ENCODE results near the gene SCAF1.

Gene SCAF1

DNA sequence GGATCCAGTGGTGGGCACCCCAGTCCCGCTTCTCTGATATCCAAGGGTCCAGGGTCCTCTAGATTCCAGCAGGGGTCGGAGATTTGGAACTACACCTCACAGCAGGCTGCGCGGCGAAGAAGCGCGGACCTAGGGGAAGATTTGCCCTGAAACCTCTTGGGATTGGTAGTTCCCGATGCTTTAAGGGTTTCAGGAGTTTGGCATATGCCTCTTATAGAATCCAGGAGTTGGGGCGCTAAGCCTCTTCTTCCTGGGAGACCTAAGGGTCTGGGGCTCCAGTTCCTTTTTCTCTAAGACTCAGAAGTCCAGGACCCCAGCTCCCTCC is 24.1 kb downstream of the SCAF1 start:
- peak; percentile 30 for DNase-seq (ENCODE audit: low read depth)
- no peak for TF ChIP-seq CTCF (conservative IDR thresholded peaks at IDR 0.05; ENCODE audit: control insufficient read depth, insufficient read depth, low read depth, low read length)
- H3K4me3 ChIP-seq (ENCODE audit: control insufficient read depth, low read depth, low read length): peak overlapping the region; percentile 92

DNA sequence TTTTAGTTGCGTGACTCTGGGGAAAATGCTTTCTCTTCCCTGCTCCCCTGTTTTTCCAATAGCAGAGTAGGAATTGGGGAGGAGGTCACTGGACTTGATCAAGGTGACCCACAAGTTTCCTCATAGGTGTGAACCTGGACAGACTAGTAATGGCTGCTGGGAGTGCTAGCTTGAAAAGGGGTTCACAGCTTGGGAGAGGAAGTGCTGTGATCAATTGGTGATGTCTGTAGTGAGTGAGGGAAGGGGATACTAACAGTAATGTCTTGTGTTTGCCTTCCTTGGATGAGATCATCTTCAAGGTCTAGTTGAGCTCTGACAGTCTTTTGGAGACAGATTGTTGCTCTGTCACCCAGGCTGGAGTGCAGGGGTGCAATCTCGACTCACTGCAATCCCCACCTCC is 25.5 kb downstream of the SCAF1 start:
- no peak for TF ChIP-seq CTCF (conservative IDR thresholded peaks at IDR 0.05; ENCODE audit: control insufficient read depth, insufficient read depth, low read depth, low read length)
- H3K4me3 ChIP-seq (ENCODE audit: control insufficient read depth, low read depth, low read length): no peak overlapping the region
- DNase-seq (ENCODE audit: low read depth): no peak

DNA sequence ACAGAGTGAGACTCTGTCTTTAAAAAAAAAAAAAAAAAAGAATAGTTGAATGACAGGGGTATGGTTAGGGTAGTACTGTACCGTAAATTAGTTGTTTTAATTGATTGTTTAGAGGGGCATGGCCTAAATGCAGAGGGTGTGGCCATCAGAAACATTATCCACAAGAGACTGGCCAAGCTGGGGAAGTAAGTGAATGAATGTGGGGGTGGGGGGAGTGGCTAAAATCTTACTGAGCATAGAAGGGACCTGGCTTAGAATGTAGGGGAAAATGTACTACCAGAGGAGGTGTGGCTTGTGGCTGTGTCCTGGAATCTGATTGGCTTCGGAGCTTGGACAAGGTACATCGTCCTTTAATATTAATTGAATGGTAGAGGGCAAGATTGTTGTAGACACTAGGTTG is 27.5 kb downstream of the SCAF1 start:
- H3K4me3 ChIP-seq (ENCODE audit: control insufficient read depth, low read depth, low read length): no peak overlapping the region
- peak; percentile 32 for DNase-seq (ENCODE audit: low read depth)
- no peak for TF ChIP-seq CTCF (conservative IDR thresholded peaks at IDR 0.05; ENCODE audit: control insufficient read depth, insufficient read depth, low read depth, low read length)

GRCh38 chr19:49672131-49672919 is 30.3 kb downstream of the SCAF1 start:
- peak; percentile 88 for TF ChIP-seq CTCF (conservative IDR thresholded peaks at IDR 0.05; ENCODE audit: control insufficient read depth, insufficient read depth, low read depth, low read length)
- peak; percentile 67 for DNase-seq (ENCODE audit: low read depth)
- no peak overlapping the region for H3K4me3 ChIP-seq (ENCODE audit: control insufficient read depth, low read depth, low read length)

DNA sequence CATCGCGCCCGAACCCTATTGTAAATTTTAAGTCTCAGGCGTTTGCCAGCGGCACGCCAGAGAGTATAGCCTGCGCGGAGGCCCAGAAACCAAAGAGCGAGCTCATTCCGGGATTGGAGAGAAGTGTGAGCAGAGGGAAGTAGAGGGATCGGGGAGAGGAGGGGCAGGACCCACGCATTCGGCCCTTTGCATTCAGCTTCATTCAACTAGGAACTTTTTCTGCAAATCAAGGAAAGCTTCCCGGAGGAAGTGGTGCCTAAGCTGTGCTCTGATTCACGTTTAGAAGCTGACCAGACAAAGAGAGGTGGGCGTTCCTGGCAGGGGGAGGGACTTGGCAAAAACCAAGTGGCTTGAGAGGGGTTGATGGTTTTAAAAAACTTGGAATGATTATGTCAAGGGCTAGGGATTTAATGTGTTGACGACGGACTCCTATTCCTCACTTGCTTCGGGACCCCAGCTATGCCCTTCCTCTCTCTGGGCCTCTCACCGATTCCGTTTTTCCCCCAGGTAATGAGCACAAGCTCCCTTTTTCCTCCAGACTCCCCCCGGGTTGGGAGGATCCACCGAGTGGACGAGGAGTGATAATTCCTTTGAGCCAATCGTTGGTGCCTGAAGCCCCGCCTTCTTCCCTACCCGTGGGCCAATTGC is 34.3 kb downstream of the SCAF1 start:
- DNase-seq (ENCODE audit: low read depth): peak; percentile 97
- peak overlapping the region; percentile 50 for H3K4me3 ChIP-seq (ENCODE audit: control insufficient read depth, low read depth, low read length)
- TF ChIP-seq CTCF (conservative IDR thresholded peaks at IDR 0.05; ENCODE audit: control insufficient read depth, insufficient read depth, low read depth, low read length): no peak

DNA sequence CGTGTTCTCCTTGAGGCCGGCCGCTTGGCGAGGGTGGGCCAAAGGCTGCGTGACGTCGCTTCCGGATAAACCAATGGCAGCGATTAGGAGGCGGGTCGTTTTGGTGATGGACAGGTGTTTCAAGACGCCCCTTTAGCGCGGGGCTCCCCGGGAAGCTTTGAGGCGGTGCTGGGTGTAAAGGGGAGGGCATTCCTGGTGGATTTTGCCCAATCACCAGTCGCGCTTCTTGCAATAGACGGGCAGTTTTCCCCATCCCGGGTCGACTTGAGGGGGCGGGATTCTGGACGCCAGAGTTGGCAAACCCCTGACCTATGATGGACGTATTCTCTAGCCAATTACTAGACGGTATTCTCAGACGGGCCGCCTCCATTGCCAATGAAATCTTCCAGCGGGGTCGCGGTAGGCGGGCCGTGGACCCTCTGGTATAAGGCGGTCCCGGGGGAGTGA is 34.8 kb downstream of the SCAF1 start:
- no peak for TF ChIP-seq CTCF (conservative IDR thresholded peaks at IDR 0.05; ENCODE audit: control insufficient read depth, insufficient read depth, low read depth, low read length)
- peak; percentile 100 for DNase-seq (ENCODE audit: low read depth)
- H3K4me3 ChIP-seq (ENCODE audit: control insufficient read depth, low read depth, low read length): peak overlapping the region; percentile 96

Measured in fibroblast of mammary gland (primary cell).